HG02642 (cell line): ENCODE results near the gene SF3B6.
"Not testable (repeated sequence)": the region's sequence is repeated elsewhere in the genome, so short reads cannot be mapped to it uniquely, and the experiment has no call there.

ENCODE experiments used
- ATAC-seq: cut with Tn5 transposase; IDR thresholded peaks from one replicate; pipeline ENCODE4 v1.9.1; 2021; ENCODE audit warnings: mild to moderate bottlenecking; ENCODE audit not compliant: unreplicated experiment, poor library complexity

SF3B6 gene

GRCh38 chr2:24054366-24055010, 21.6 kb downstream of the SF3B6 start:
- no peak for ATAC-seq

GRCh38 chr2:24052951-24053350, 23.2 kb downstream of the SF3B6 start:
- no peak for ATAC-seq

GRCh38 chr2:24051833-24052232, 24.3 kb downstream of the SF3B6 start:
- ATAC-seq: no peak

- no peak for ATAC-seq
Observed at GRCh38 chr2:24050041-24050979, 25.8 kb downstream of the SF3B6 start.

GRCh38 chr2:24049485-24050021, 26.6 kb downstream of the SF3B6 start, which contains the start of gene FKBP1B:
Gene FKBP1B, plus strand, starts transcription at chr2:24049741. Its CDS starts 109 bp downstream, at chr2:24049850.
- no peak for ATAC-seq

- ATAC-seq: no peak
Observed at GRCh38 chr2:24048769-24049484, 27.2 kb downstream of the SF3B6 start.

GRCh38 chr2:24047703-24048033, 28.5 kb downstream of the SF3B6 start:
- no peak for ATAC-seq

- ATAC-seq: peak; percentile 99
Observed at GRCh38 chr2:24046930-24047702, 29.0 kb downstream of the SF3B6 start, which contains the start of gene WDCP. Gene WDCP, minus strand, starts transcription at chr2:24047391. Its CDS starts 7,897 bp downstream, at chr2:24039494.

GRCh38 chr2:24046599-24046929, 29.6 kb downstream of the SF3B6 start:
- no peak for ATAC-seq

GRCh38 chr2:24045511-24046508, 30.3 kb downstream of the SF3B6 start:
- ATAC-seq: no peak

GRCh38 chr2:24043133-24043532, 33.0 kb downstream of the SF3B6 start:
- ATAC-seq: not testable (repeated sequence)

- ATAC-seq: no peak
Observed at GRCh38 chr2:24040511-24040910, 35.6 kb downstream of the SF3B6 start.

- no peak for ATAC-seq
Observed at GRCh38 chr2:24038786-24039499, 37.2 kb downstream of the SF3B6 start.

GRCh38 chr2:24026233-24026632, 49.9 kb downstream of the SF3B6 start:
- no peak for ATAC-seq

GRCh38 chr2:24024996-24025663, 51.0 kb downstream of the SF3B6 start:
- ATAC-seq: no peak

GRCh38 chr2:24024018-24024417, 52.1 kb downstream of the SF3B6 start:
- ATAC-seq: no peak

GRCh38 chr2:24022975-24023575, 53.1 kb downstream of the SF3B6 start:
- ATAC-seq: no peak
